H9 (cell line): ENCODE measurements around the gene ZHX3. TPM values are rescaled to one million over a fixed set of nuclear protein-coding genes. Genes with fewer than 3 reads are reported as not detected.

Experiments used
- DNase-seq: peaks from one replicate; pipeline ENCODE4 v3.0.0-alpha.2; 2017
- H2AFZ ChIP-seq: one replicate; pipeline ENCODE4 v1.6.1; 2013; ENCODE audit warnings: mild to moderate bottlenecking, low read length, control low read depth, moderate library complexity
- H2AK5ac ChIP-seq: 2 replicates; pipeline ENCODE4 v1.6.1; 2013; ENCODE audit warnings: low read length, control low read depth, mixed read lengths; ENCODE audit not compliant: insufficient read length
- H2BK120ac ChIP-seq: one replicate; pipeline ENCODE4 v1.6.1; 2013; ENCODE audit warnings: low read depth, mild to moderate bottlenecking, low read length, control low read depth, inconsistent platforms; ENCODE audit not compliant: poor library complexity, severe bottlenecking
- H2BK12ac ChIP-seq: 2 replicates; pipeline ENCODE4 v1.6.1; 2013; ENCODE audit warnings: low read length, control low read depth, mixed read lengths, low read depth; ENCODE audit not compliant: insufficient read length
- H2BK15ac ChIP-seq: 2 replicates; pipeline ENCODE4 v1.6.1; 2013; ENCODE audit warnings: low read depth, low read length, control low read depth
- H2BK20ac ChIP-seq: one replicate; pipeline ENCODE4 v1.6.1; 2013; ENCODE audit warnings: low read depth, mild to moderate bottlenecking, low read length, control low read depth, inconsistent platforms; ENCODE audit not compliant: poor library complexity, severe bottlenecking
- H2BK5ac ChIP-seq: 2 replicates; pipeline ENCODE4 v1.6.1; 2013; ENCODE audit warnings: low read length, control low read depth, mixed read lengths; ENCODE audit not compliant: insufficient read length
- H3K14ac ChIP-seq: 2 replicates; pipeline ENCODE4 v1.6.1; 2013; ENCODE audit warnings: low read length, control low read depth; ENCODE audit not compliant: insufficient read depth
- H3K18ac ChIP-seq: 2 replicates; pipeline ENCODE4 v1.6.1; 2013; ENCODE audit warnings: low read depth, mild to moderate bottlenecking, mixed read lengths, low read length, control low read depth; ENCODE audit not compliant: insufficient read length
- H3K23ac ChIP-seq: 2 replicates; pipeline ENCODE4 v1.6.1; 2013; ENCODE audit warnings: low read length, control low read depth, mixed read lengths, low read depth; ENCODE audit not compliant: insufficient read length
- H3K23me2 ChIP-seq: 2 replicates; pipeline ENCODE4 v1.6.1; 2013; ENCODE audit warnings: low read depth, mild to moderate bottlenecking, mixed read lengths, low read length, control low read depth; ENCODE audit not compliant: insufficient read length, poor library complexity, severe bottlenecking
- H3K27ac ChIP-seq: 2 replicates; pipeline ENCODE4 v1.5.1; 2013; ENCODE audit warnings: low read length, control low read depth, mixed read lengths, low read depth; ENCODE audit not compliant: insufficient read length
- H3K27me3 ChIP-seq: 2 replicates; pipeline ENCODE4 v1.6.1; 2013; ENCODE audit warnings: low read length, control low read depth, inconsistent platforms; ENCODE audit not compliant: insufficient read depth
- H3K4ac ChIP-seq: 2 replicates; pipeline ENCODE4 v1.6.1; 2013; ENCODE audit warnings: low read depth, mild to moderate bottlenecking, control low read depth, inconsistent platforms, low read length, moderate library complexity
- H3K4me1 ChIP-seq: 2 replicates; pipeline ENCODE4 v1.6.1; 2013; ENCODE audit warnings: low read length, control low read depth, inconsistent platforms; ENCODE audit not compliant: insufficient read depth
- H3K4me2 ChIP-seq: 2 replicates; pipeline ENCODE4 v1.6.1; 2013; ENCODE audit warnings: low read length, control low read depth, mixed read lengths; ENCODE audit not compliant: insufficient read length, insufficient read depth
- H3K56ac ChIP-seq: 2 replicates; pipeline ENCODE4 v1.6.1; 2013; ENCODE audit warnings: low read depth, mild to moderate bottlenecking, mixed read lengths, low read length, control low read depth; ENCODE audit not compliant: insufficient read length
- H3K79me1 ChIP-seq: 2 replicates; pipeline ENCODE4 v1.6.1; 2013; ENCODE audit warnings: low read depth, mild to moderate bottlenecking, moderate library complexity, low read length, control low read depth, inconsistent platforms; ENCODE audit not compliant: insufficient read depth, poor library complexity, severe bottlenecking
- H3K79me2 ChIP-seq: 2 replicates; pipeline ENCODE4 v1.6.1; 2013; ENCODE audit warnings: low read length, control low read depth, inconsistent platforms; ENCODE audit not compliant: insufficient read depth
- H3K9ac ChIP-seq: 2 replicates; pipeline ENCODE4 v1.6.1; 2013; ENCODE audit warnings: low read length, control low read depth, mixed read lengths; ENCODE audit not compliant: insufficient read length; ENCODE audit errors: extremely low read depth
- H3K9me3 ChIP-seq: one replicate; pipeline ENCODE4 v1.6.1; 2013; ENCODE audit warnings: low read depth, low read length, inconsistent platforms; ENCODE audit not compliant: control insufficient read depth
- H3T11ph ChIP-seq: one replicate; pipeline ENCODE4 v1.6.1; 2013; ENCODE audit warnings: mild to moderate bottlenecking, low read length, control low read depth, inconsistent platforms
- H4K20me1 ChIP-seq: one replicate; pipeline ENCODE4 v1.6.1; 2013; ENCODE audit not compliant: control insufficient read depth, insufficient read length, insufficient read depth
- H4K5ac ChIP-seq: 2 replicates; pipeline ENCODE4 v1.6.1; 2013; ENCODE audit warnings: low read depth, mild to moderate bottlenecking, mixed read lengths, low read length, control low read depth; ENCODE audit not compliant: insufficient read length
- H4K8ac ChIP-seq: replicated peaks from 2 replicates; pipeline ENCODE4 v1.6.1; 2013; ENCODE audit warnings: low read length, control low read depth, mixed read lengths, low read depth; ENCODE audit not compliant: insufficient read length
- H4K91ac ChIP-seq: 2 replicates; pipeline ENCODE4 v1.6.1; 2013; ENCODE audit warnings: low read depth, mild to moderate bottlenecking, moderate library complexity, mixed read lengths, low read length, control low read depth; ENCODE audit not compliant: insufficient read length
- H3K27ac Mint-ChIP-seq, 3 experiments: 2 replicates in 2 of 3; 3 replicates in 1 of 3; pipeline ENCODE4 v1.8.0; 2020 to 2021; ENCODE audit warnings: mixed read lengths in 3 of 3, mild to moderate bottlenecking in 1 of 3, moderate library complexity in 1 of 3
- H3K27me3 Mint-ChIP-seq: 2 replicates; pipeline ENCODE4 v1.8.0; 2021; ENCODE audit warnings: low read depth, mild to moderate bottlenecking, moderate library complexity, mixed read lengths
- H3K36me3 Mint-ChIP-seq, 3 experiments: 2 replicates in 2 of 3; 3 replicates in 1 of 3; pipeline ENCODE4 v1.8.0; 2020 to 2021; ENCODE audit warnings: low read depth in 3 of 3, mixed read lengths in 3 of 3; ENCODE audit not compliant: insufficient read depth in 1 of 3
- H3K4me1 Mint-ChIP-seq, 2 experiments: 2 replicates each; pipeline ENCODE4 v1.8.0; 2020; ENCODE audit warnings: mixed read lengths in 2 of 2
- H3K4me3 Mint-ChIP-seq, 2 experiments: 2 replicates in 1 of 2; 3 replicates in 1 of 2; pipeline ENCODE4 v1.8.0; 2020 to 2021; ENCODE audit warnings: mild to moderate bottlenecking in 2 of 2, mixed read lengths in 2 of 2, moderate library complexity in 1 of 2
- H3K9me3 Mint-ChIP-seq, 2 experiments: 2 replicates in 1 of 2; 3 replicates in 1 of 2; pipeline ENCODE4 v1.8.0; 2020; ENCODE audit warnings: mild to moderate bottlenecking in 2 of 2, mixed read lengths in 2 of 2, moderate library complexity in 1 of 2
- WGBS: extraction: QIAGEN DNeasy Blood & Tissue Kit; methylation state at CpG from one replicate; pipeline ENCODE4 v1.1.7; 2013; ENCODE audit warnings: missing lambda C conversion rate, low lambda C conversion rate, mixed read lengths; ENCODE audit not compliant: insufficient read length; ENCODE audit errors: extremely low coverage; 5-methylcytosine and 5-hydroxymethylcytosine counted together
- total RNA-seq: library from RNA; stranded (reverse); gene quantifications from 2 replicates; pipeline ENCODE4 v1.2.1, GENCODE V29; 2021
- TF ChIP-seq, protein P1 (sequence below): fragments of 200-600 bp; sonication (generic); conservative IDR thresholded peaks from 3 replicates; pipeline ENCODE4 v1.8.0; 2021; ENCODE audit warnings: antibody characterized with exemption, mild to moderate bottlenecking

The ZHX3 gene
- total RNA-seq, 1 experiment from 2014 or later, result 4.4 TPM

DNA sequence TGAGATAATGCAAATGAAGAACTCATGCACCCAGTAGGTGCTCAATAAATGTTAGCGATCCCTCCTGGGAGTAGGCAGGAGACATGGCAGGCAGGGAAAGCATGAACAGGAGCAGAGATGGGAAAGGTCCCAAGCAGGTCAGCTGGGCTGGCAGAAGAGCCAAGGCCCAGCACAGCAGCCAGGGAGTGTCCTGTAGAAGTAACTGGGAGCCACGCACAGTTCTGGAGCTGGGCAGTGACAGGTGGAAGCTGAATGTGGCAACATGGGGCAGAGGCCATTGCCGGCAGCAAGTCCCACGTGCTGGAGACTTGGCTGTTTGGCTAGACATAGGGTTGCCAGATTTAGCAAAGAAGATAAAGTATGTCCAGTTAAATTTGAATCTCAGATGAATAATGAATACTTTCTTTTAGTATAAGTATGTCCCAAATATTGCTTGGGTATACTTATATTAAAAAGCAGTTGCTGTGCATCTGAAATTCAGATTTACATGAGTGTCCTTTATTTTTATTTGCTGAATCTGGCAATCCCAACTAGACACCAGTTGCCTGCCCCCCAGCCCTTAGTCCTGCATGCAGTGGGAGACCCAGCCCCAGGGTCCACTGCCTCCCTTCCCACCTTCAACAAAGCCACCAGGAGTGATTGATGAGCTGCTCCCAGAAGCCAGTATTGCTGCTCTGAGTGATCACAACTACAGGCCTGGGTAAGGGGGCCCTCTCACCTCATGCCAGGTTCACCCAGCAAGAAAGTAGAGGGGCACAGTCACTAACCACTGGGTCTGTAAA, 19.4 kb upstream of the ZHX3 start:
- no peak overlapping the region for H3K27ac Mint-ChIP-seq
- no peak overlapping the region for H3K14ac ChIP-seq
- H2BK120ac ChIP-seq, result no peak overlapping the region
- H3K4me2 ChIP-seq, result no peak overlapping the region
- H3K23me2 ChIP-seq, result peaks cover 4% of the 10 kb centered on the region
- no peak overlapping the region for H2BK15ac ChIP-seq
- no peak overlapping the region for H4K8ac ChIP-seq
- H3K36me3 Mint-ChIP-seq, result no peaks in the 10 kb centered on the region
- TF ChIP-seq, protein P1, sequence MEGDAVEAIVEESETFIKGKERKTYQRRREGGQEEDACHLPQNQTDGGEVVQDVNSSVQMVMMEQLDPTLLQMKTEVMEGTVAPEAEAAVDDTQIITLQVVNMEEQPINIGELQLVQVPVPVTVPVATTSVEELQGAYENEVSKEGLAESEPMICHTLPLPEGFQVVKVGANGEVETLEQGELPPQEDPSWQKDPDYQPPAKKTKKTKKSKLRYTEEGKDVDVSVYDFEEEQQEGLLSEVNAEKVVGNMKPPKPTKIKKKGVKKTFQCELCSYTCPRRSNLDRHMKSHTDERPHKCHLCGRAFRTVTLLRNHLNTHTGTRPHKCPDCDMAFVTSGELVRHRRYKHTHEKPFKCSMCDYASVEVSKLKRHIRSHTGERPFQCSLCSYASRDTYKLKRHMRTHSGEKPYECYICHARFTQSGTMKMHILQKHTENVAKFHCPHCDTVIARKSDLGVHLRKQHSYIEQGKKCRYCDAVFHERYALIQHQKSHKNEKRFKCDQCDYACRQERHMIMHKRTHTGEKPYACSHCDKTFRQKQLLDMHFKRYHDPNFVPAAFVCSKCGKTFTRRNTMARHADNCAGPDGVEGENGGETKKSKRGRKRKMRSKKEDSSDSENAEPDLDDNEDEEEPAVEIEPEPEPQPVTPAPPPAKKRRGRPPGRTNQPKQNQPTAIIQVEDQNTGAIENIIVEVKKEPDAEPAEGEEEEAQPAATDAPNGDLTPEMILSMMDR, result no peak
- no peak overlapping the region for H3K18ac ChIP-seq
- no peak overlapping the region for H4K91ac ChIP-seq
- no peaks in the 10 kb centered on the region for H3K27me3 ChIP-seq
- no peak overlapping the region for H3K56ac ChIP-seq
- H2BK20ac ChIP-seq, result no peak overlapping the region
- no peak overlapping the region for H3K9ac ChIP-seq
- no peaks in the 10 kb centered on the region for H3K79me2 ChIP-seq
- H3K27ac ChIP-seq, result no peak overlapping the region
- H4K20me1 ChIP-seq, result no peaks in the 10 kb centered on the region
- H4K5ac ChIP-seq, result no peak overlapping the region
- H3K79me1 ChIP-seq, result no peaks in the 10 kb centered on the region
- no peak overlapping the region for H2AK5ac ChIP-seq
- H3K9me3 ChIP-seq, result no peaks in the 10 kb centered on the region
- H3K23ac ChIP-seq, result no peak overlapping the region
- H3K9me3 Mint-ChIP-seq, result no peaks in the 10 kb centered on the region
- DNase-seq, result no peak
- H3K4me1 ChIP-seq, result peaks cover 3% of the 10 kb centered on the region; the same call in 1 of the 2 replicates
- no peak overlapping the region for H2BK5ac ChIP-seq
- H3K27me3 Mint-ChIP-seq, result peaks cover 23% of the 10 kb centered on the region
- peaks cover 9 to 15% of the 10 kb centered on the region in 2 experiments for H3K4me1 Mint-ChIP-seq
- H3T11ph ChIP-seq, result no peak overlapping the region
- no peak overlapping the region for H2AFZ ChIP-seq
- H2BK12ac ChIP-seq, result no peak overlapping the region
- no CpG with 5 or more reads among the region's 4 CpGs for WGBS
- H3K4me3 Mint-ChIP-seq, result no peak overlapping the region; a peak in 1 of 5 replicates
- H3K4ac ChIP-seq, result no peak overlapping the region
